Left hindlimb (tissue), 1 donor: ENCODE data around the gene CFB.
"Not testable (repeated sequence)": the region's sequence is repeated elsewhere in the genome, so short reads cannot be mapped to it uniquely, and the experiment has no call there.

ENCODE experiments used
- DNase-seq: peaks from one replicate; pipeline ENCODE4 v3.0.0-alpha.2; 2018

CFB gene

DNA sequence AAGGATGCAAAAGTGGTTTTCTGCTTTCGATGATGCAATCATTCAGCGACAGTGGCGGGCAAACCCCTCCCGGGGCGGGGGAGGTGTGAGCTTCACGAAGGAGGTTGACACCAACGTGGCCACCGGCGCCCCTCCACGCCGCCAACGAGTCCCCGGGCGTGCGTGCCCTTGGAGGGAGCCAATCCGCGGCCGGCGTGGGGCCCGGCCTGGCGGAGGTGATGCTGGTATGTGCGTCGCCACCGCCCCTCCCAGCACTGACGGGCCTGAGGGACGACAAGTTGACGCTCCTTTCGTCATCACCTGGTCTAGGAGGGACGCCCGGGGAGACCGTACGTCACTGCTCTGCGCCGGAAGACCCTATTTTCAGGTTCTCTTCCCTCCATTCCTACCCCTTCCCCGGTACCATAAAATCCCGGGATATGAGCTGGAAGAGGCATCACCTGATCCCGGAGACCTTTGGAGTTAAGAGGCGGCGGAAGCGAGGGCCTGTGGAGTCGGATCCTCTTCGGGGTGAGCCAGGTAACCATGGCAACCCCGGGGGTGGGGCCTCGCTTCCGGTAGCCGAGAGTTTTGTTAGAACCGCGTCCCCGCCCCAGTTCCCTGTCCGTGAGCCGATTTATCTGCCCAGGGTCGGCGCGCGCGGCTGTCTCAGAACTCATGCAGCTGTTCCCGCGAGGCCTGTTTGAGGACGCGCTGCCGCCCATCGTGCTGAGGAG is 26.3 kb downstream of the CFB start, which contains the start of gene DXO:
TSS of gene DXO (minus strand) at position 146 of the 716 bp plus-strand sequence. CDS start 463 bp downstream, outside the sequence.
- DNase-seq, result peak; percentile 97

DNA sequence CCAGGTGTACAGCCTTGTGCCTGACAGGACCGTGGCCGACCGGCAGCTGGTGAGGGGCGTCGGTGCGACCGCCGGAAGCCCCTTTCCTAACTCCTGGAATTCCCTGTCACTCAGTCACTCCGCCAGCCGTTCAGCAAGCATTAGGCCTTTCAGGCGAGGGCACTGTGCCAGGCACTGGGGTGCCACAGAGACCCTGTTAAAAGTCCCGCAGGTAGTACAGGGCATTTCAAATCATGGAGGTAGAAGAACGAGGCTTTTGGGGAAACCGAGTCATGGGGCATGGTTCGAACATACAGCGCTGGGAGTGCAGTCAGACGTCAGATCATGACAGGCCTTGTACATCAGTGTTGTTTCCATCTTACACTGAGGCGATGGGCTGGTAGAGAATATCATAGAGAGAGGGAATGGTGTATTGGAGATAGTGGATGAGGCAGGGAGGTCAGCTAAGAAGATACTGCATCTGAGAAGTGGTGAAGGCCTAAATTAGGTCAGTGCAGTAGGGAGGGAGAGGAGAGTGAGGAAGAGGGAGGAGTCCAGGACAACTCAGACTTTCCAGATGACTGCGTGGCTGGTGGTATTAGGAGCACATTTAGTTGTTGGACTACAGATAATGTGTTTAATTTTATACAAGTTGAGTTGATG is 26.9 kb downstream of the CFB start:
- DNase-seq, result peak; percentile 28

DNA sequence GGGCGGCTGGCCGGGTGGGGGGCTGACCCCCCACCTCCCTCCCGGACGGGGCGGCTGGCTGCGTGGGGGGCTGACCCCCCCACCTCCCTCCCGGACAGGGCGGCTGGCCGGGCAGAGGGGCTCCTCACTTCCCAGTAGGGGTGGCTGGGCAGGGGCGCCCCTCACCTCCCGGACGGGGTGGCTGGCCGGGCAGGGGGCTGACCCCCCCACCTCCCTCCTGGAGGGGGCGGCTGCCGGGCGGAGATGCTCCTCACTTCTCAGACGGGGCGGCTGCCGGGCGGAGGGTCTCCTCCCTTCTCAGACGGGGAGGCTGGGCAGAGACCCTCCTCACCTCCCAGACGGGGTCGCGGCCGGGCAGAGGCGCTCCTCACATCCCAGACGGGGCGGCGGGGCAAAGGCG is 30.2 kb downstream of the CFB start:
- DNase-seq, result not testable (repeated sequence)

DNA sequence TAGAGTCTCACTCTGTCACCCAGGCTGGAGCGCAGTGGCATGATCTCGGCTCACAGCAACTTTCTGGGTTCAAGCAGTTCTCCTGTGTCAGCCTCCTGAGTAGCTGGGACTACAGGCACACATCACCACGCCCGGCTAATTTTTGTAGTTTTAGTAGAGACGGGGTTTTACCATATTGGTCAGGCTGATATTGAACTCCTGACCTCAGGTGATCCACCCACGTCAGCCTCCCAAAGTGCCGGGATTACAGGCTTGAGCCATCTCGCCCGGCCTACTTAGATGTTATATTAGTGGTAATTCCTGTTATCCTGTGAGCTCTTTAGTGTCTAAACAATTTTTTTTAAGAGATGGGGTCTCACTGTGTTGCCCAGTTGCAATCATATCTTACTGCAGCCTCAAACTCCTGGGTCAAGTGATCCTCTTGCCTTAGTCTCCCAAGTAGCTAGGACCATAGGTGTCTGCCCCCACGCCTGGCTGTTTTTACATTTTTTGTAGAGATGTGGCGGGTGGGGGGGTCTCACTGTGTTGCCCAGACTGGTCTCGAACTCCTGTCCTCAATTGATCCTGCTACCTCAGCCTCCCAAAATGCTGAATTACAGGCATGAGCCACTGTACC is 32.0 kb downstream of the CFB start:
- no peak for DNase-seq

DNA sequence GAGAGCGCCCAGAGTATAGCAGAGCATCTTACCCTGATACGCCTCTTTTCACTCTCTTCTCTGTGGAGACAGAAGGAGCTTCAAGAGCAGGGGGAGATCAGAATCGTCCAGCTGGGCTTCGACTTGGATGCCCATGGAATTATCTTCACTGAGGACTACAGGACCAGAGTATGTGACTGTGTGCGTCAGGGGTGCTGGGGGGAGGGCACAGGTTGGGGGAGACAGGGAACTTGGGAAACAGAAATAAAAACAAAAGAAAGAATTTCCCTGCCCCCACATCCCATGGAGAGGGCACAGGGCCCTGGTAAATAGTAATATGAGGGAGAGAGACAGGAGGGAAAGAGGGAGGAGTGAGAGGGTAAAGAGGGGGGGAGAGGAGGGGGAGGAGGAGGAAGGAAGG is 32.9 kb downstream of the CFB start:
- no peak for DNase-seq

DNA sequence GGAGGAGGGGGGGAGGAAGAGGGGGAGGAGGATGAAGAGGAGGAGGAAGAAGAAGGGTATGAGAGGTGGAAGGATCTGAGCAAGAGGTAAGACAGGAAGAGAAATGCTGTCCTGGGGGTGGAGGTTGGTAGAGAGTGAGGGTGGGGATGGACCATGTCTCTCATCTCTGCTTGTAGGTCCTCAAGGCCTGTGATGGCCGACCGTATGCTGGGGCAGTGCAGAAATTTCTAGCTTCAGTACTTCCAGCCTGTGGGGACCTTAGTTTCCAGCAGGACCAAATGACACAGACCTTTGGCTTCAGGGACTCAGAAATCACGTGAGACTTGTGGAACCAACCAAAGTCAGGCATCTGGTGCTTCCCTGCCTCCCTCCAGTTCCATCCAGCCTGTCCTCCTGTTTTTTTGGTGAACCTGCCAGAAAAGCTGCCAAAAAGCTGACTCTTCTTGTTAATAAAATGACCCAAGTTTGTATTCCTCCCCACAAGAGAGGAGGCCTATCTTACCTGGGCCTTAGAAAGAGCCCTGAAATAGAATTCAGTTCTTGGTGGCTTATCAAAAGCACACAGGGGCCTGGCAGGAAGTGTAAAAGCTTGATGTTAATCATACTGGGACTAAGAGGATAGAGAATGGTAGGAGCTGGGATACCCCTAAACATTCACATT is 33.5 kb downstream of the CFB start:
- no peak for DNase-seq

DNA sequence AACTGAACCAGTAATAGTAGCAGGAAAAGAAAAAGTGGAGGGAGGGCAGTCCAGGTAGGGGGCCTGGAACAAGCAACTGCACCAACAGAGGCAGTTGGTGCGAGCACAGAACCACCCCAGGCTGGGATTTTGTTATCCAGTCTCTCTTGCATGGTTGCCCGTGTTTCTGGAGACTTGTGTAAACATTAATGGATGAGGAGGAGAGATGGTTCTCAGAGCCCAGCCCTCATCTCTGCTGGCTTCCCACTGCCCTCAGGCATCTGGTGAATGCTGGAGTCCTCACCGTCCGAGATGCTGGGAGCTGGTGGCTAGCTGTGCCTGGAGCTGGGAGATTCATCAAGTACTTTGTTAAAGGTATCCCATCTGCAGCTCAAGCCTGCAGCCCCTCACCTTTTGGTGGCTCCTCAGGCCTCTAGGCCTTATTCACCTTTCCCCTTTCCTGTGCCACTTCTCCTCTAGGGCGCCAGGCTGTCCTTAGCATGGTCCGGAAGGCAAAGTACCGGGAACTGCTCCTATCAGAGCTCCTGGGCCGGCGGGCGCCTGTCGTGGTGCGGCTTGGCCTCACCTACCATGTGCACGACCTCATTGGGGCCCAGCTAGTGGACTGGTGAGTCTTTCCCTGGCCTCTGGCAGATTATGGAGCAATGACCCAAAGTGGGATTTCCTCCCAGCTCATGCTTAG is 34.4 kb downstream of the CFB start:
- DNase-seq, result not testable (repeated sequence)

DNA sequence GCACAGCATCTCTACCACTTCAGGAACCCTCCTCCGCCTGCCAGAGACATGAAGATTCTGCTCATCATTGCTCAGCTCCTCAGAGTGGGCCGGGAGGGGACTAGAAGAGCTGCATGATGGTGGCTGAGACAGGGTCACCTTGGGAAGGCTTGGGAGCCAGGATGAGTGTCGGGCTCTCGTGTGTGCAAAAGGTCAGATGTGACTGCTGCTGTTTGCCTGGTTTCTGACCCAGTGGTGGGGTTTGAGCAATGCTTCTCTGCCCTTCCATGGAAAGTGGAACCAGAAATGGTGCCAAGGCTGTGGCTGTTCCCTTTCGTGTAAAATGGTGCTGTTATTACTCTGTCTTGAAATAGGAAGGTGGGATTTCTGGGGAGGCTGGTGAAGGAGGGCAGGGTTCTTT is 35.1 kb downstream of the CFB start:
- not testable (repeated sequence) for DNase-seq

DNA sequence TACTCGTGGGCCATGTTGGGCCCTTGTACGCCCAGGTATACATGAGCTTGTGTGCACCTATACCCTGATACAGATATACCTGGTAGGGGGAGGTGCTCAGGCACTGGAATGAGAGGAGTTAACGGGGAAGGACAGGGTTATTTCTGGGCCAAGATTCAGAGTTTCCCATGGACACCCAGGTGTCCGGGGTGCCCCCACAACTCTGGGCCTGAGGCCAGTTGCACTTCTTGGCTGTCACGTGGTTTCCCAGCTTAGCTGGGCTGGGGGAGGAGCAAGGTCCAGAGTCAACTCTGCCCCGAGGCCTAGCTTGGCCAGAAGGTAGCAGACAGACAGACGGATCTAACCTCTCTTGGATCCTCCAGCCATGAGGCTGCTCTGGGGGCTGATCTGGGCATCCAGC is 35.8 kb downstream of the CFB start, which contains the start of gene C4A:
TSS of gene C4A (plus strand) at position 314 of the 400 bp plus-strand sequence. CDS start at position 365, 51 bp downstream.
- DNase-seq, result not testable (repeated sequence)

DNA sequence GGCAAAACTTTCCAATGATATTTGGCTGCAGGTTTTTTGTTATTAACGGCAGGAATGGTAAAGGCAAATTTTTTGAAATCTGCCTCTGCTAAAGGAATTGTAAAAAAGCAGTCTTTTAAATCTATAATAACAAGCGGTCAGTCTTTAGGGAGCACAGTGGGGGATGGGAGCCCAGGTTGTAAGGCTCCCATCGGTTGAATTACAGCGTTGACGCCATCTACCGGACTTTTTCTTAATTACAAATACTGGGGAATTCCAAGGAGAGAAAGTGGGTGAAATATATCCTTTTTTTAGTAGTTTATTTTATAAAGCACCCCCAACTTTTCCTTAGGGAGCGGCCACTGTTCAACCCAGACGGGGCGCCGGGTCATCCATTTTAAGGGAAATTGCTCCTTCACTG is 43.5 kb downstream of the CFB start:
- DNase-seq, result not testable (repeated sequence)

DNA sequence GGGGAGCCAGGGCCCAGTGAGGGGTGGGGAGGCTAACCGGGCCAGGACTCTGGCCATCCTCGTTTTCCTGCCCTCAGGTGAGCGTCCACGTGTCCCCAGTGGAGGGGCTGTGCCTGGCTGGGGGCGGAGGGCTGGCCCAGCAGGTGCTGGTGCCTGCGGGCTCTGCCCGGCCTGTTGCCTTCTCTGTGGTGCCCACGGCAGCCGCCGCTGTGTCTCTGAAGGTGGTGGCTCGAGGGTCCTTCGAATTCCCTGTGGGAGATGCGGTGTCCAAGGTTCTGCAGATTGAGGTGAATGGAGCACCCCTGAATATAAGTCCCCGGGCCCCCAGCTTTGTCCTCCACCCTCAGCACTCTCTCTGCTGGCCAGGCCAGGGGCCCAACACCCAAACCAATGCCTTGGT is 48.5 kb downstream of the CFB start:
- not testable (repeated sequence) for DNase-seq

DNA sequence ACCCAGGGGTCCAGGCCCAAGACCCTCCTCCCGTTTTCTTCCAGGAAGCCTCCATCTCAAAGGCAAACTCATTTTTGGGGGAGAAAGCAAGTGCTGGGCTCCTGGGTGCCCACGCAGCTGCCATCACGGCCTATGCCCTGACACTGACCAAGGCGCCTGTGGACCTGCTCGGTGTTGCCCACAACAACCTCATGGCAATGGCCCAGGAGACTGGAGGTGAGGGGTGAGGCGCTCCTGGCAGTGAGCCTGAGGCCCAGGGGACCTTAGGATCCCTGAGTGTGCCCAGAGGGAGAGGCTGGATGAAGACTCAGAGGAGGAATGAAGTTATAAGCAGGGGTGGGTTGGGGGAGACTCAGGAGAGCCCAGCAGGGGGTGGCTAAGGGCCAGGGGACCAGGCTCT is 50.5 kb downstream of the CFB start:
- DNase-seq, result peak; percentile 18
